GM23338 (cell line): ENCODE measurements around the gene NELFE. TPM values are rescaled to one million over a fixed set of nuclear protein-coding genes. Genes with fewer than 3 reads are reported as not detected.

Experiments
- ETS1 ChIP-seq: IDR thresholded peaks from 2 replicates; pipeline ENCODE4 v1.6.1; 2016; ENCODE audit warnings: antibody characterized with exemption
- JUNB ChIP-seq: IDR thresholded peaks from one replicate; pipeline ENCODE4 v1.6.1; 2016; ENCODE audit warnings: antibody characterized with exemption; ENCODE audit not compliant: unreplicated experiment
- POLR2AphosphoS5 ChIP-seq: IDR thresholded peaks from 2 replicates; pipeline ENCODE4 v1.6.1; 2016; ENCODE audit warnings: antibody characterized with exemption, low read depth
- ZNF331 ChIP-seq: fragments of 250-450 bp; sonication (Bioruptor Pico); IDR thresholded peaks from 2 replicates; pipeline ENCODE4 v1.5.0; 2020; ENCODE audit warnings: low read depth, mild to moderate bottlenecking, moderate library complexity
- polyA plus RNA-seq: library from polyadenylated mRNA; unstranded; fragments of >200 nt; fragmentation: Nextera tagmentation; extraction: Ambion mirVana; gene quantifications from 2 replicates; pipeline ENCODE4 v1.2.1, GENCODE V29; 2016
- total RNA-seq: library from RNA; depleted of rRNA; stranded (reverse); fragments of >200 nt; shearing (Covaris generic); gene quantifications from 2 replicates; pipeline ENCODE4 v1.2.3, GENCODE V29; 2014
- TF ChIP-seq, protein P1 (sequence below): fragments of 250-450 bp; sonication (Bioruptor Pico); IDR thresholded peaks from 2 replicates; pipeline ENCODE4 v1.5.0; 2020; ENCODE audit warnings: mild to moderate bottlenecking, moderate library complexity
- TF ChIP-seq, protein P2 (sequence below), 2 experiments: fragments of 200-600 bp in 1 of 2; sonication (generic) in 1 of 2; conservative IDR thresholded peaks; 2 replicates each; pipeline versions ENCODE4 v1.5.1 to v1.6.1; 2016 to 2017; ENCODE audit warnings: antibody characterized with exemption in 2 of 2, low read depth in 2 of 2, mild to moderate bottlenecking in 2 of 2, moderate library complexity in 1 of 2

NELFE gene
- total and polyA plus RNA-seq, 2 experiments from 2014 or later: 64.0 to 93.4 TPM

- TF ChIP-seq, protein P1, sequence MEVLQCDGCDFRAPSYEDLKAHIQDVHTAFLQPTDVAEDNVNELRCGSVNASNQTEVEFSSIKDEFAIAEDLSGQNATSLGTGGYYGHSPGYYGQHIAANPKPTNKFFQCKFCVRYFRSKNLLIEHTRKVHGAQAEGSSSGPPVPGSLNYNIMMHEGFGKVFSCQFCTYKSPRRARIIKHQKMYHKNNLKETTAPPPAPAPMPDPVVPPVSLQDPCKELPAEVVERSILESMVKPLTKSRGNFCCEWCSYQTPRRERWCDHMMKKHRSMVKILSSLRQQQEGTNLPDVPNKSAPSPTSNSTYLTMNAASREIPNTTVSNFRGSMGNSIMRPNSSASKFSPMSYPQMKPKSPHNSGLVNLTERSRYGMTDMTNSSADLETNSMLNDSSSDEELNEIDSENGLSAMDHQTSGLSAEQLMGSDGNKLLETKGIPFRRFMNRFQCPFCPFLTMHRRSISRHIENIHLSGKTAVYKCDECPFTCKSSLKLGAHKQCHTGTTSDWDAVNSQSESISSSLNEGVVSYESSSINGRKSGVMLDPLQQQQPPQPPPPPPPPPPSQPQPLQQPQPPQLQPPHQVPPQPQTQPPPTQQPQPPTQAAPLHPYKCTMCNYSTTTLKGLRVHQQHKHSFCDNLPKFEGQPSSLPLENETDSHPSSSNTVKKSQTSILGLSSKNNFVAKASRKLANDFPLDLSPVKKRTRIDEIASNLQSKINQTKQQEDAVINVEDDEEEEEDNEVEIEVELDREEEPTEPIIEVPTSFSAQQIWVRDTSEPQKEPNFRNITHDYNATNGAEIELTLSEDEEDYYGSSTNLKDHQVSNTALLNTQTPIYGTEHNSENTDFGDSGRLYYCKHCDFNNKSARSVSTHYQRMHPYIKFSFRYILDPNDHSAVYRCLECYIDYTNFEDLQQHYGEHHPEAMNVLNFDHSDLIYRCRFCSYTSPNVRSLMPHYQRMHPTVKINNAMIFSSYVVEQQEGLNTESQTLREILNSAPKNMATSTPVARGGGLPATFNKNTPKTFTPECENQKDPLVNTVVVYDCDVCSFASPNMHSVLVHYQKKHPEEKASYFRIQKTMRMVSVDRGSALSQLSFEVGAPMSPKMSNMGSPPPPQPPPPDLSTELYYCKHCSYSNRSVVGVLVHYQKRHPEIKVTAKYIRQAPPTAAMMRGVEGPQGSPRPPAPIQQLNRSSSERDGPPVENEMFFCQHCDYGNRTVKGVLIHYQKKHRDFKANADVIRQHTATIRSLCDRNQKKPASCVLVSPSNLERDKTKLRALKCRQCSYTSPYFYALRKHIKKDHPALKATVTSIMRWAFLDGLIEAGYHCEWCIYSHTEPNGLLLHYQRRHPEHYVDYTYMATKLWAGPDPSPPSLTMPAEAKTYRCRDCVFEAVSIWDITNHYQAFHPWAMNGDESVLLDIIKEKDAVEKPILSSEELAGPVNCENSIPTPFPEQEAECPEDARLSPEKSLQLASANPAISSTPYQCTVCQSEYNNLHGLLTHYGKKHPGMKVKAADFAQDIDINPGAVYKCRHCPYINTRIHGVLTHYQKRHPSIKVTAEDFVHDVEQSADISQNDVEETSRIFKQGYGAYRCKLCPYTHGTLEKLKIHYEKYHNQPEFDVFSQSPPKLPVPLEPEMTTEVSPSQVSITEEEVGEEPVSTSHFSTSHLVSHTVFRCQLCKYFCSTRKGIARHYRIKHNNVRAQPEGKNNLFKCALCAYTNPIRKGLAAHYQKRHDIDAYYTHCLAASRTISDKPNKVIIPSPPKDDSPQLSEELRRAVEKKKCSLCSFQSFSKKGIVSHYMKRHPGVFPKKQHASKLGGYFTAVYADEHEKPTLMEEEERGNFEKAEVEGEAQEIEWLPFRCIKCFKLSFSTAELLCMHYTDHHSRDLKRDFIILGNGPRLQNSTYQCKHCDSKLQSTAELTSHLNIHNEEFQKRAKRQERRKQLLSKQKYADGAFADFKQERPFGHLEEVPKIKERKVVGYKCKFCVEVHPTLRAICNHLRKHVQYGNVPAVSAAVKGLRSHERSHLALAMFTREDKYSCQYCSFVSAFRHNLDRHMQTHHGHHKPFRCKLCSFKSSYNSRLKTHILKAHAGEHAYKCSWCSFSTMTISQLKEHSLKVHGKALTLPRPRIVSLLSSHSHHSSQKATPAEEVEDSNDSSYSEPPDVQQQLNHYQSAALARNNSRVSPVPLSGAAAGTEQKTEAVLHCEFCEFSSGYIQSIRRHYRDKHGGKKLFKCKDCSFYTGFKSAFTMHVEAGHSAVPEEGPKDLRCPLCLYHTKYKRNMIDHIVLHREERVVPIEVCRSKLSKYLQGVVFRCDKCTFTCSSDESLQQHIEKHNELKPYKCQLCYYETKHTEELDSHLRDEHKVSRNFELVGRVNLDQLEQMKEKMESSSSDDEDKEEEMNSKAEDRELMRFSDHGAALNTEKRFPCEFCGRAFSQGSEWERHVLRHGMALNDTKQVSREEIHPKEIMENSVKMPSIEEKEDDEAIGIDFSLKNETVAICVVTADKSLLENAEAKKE (CRISPR knock-in tag): no peak
- no peak for TF ChIP-seq ETS1
- no peak for TF ChIP-seq POLR2AphosphoS5
- TF ChIP-seq, protein P2, sequence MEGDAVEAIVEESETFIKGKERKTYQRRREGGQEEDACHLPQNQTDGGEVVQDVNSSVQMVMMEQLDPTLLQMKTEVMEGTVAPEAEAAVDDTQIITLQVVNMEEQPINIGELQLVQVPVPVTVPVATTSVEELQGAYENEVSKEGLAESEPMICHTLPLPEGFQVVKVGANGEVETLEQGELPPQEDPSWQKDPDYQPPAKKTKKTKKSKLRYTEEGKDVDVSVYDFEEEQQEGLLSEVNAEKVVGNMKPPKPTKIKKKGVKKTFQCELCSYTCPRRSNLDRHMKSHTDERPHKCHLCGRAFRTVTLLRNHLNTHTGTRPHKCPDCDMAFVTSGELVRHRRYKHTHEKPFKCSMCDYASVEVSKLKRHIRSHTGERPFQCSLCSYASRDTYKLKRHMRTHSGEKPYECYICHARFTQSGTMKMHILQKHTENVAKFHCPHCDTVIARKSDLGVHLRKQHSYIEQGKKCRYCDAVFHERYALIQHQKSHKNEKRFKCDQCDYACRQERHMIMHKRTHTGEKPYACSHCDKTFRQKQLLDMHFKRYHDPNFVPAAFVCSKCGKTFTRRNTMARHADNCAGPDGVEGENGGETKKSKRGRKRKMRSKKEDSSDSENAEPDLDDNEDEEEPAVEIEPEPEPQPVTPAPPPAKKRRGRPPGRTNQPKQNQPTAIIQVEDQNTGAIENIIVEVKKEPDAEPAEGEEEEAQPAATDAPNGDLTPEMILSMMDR (conservative IDR thresholded peaks at IDR 0.05; ENCODE audit: low read depth in 2 of 2): no peak
- TF ChIP-seq JUNB: no peak
- no peak for TF ChIP-seq ZNF331 (CRISPR knock-in tag)
Measured at GRCh38 chr6:31946370-31946885, 12.3 kb downstream of the NELFE start (continued).
